Activated T-cell treated with anti-CD3 and anti-CD28 coated beads, Interleukin-2, amount 50 U/mL, for 72 hours (primary cell): Measurements from ENCODE around the gene XRRA1. TPM values are rescaled to one million over a fixed set of nuclear protein-coding genes. Genes with fewer than 3 reads are reported as not detected.

Experiments used
- ATAC-seq, 2 donors: fragments of 150-1000 bp; cut with Tn5 transposase; replicated peaks in 1 of 2; 2 replicates each; pipeline ENCODE4 v1.10.0; 2021; ENCODE audit warnings: moderate library complexity in 2 of 2, mild to moderate bottlenecking in 1 of 2
- DNase-seq, 2 donors: peaks; one replicate each; pipeline ENCODE4 v3.0.0; 2021 to 2022; ENCODE audit warnings: mixed read lengths in 1 of 2
- H3K27ac Mint-ChIP-seq: one replicate; pipeline ENCODE4 v1.8.0; 2022; ENCODE audit warnings: mild to moderate bottlenecking, moderate library complexity, mixed read lengths
- H3K27me3 Mint-ChIP-seq: one replicate; pipeline ENCODE4 v1.8.0; 2022; ENCODE audit warnings: low read depth, mixed read lengths
- H3K36me3 Mint-ChIP-seq, 2 donors: one replicate each; pipeline ENCODE4 v1.8.0; 2022; ENCODE audit warnings: mixed read lengths in 2 of 2, mild to moderate bottlenecking in 1 of 2; ENCODE audit not compliant: insufficient read depth in 2 of 2
- H3K4me1 Mint-ChIP-seq: one replicate; pipeline ENCODE4 v1.8.0; 2022; ENCODE audit warnings: low read depth, mixed read lengths
- H3K4me3 Mint-ChIP-seq, 2 donors: one replicate each; pipeline ENCODE4 v1.8.0; 2022; ENCODE audit warnings: mild to moderate bottlenecking in 2 of 2, mixed read lengths in 2 of 2, moderate library complexity in 2 of 2
- H3K9me3 Mint-ChIP-seq, 2 donors: one replicate each; pipeline ENCODE4 v1.8.0; 2022; ENCODE audit warnings: mixed read lengths in 2 of 2
- total RNA-seq, 2 donors: library from RNA; stranded (reverse); gene quantifications; one replicate each; pipeline ENCODE4 v1.2.3, GENCODE V29; 2022

The XRRA1 gene
- total RNA-seq, 2 donors from 2014 or later: 15.4 to 22.6 TPM

GRCh38 chr11:74791333-74792100 is 157.4 kb downstream of the XRRA1 start:
- Mint-ChIP-seq H3K4me3 (no peak overlapping the region), H3K27ac (no peak overlapping the region), H3K4me1 (no peaks in the 10 kb centered on the region), H3K9me3 (peaks cover 0 to 4% of the 10 kb centered on the region in 2 donors), H3K27me3 (no peaks in the 10 kb centered on the region), H3K36me3 (peaks cover 10 to 12% of the 10 kb centered on the region in 2 donors)
- DNase-seq: no peak
- ATAC-seq: no peak

Other genes starting within 250 kb of the XRRA1 start
- not detected for gene CHRDL2, start 217.7 kb downstream of the XRRA1 start, total RNA-seq
- 10 to 100 TPM; 18.5 to 20.5 TPM for gene RNF169, start 200.2 kb downstream of the XRRA1 start, total RNA-seq
- 100 to 1,000 TPM; 154 to 160 TPM for gene SPCS2, start 175 bp upstream of the XRRA1 start, total RNA-seq
- gene NEU3, start 39.8 kb upstream of the XRRA1 start, total RNA-seq: 10 to 100 TPM; 15.7 to 16.9 TPM
- gene OR2AT4, start 147.8 kb upstream of the XRRA1 start, total RNA-seq: not detected
- not detected for gene SLCO2B1, start 202.0 kb upstream of the XRRA1 start, total RNA-seq